Upper lobe of right lung (tissue), 1 donor: ENCODE data around the gene ALDH5A1. TPM values are rescaled to one million over a fixed set of nuclear protein-coding genes. Genes with fewer than 3 reads are reported as not detected.
"Not testable (repeated sequence)": the region's sequence is repeated elsewhere in the genome, so short reads cannot be mapped to it uniquely, and the experiment has no call there.

Experiments
- ATAC-seq: fragments of 200-7000 bp; cut with Tn5 transposase; one replicate; pipeline ENCODE4 v1.9.1; 2020; ENCODE audit warnings: mild to moderate bottlenecking, moderate library complexity
- DNase-seq: peaks from one replicate; pipeline ENCODE4 v3.0.0-alpha.2; 2020
- H3K27ac ChIP-seq: fragments of 200-600 bp; one replicate; pipeline ENCODE4 v1.8.0; 2022
- H3K27me3 ChIP-seq: fragments of 200-600 bp; one replicate; pipeline ENCODE4 v1.8.0; 2022; ENCODE audit warnings: mild to moderate bottlenecking
- H3K36me3 ChIP-seq: fragments of 200-600 bp; one replicate; pipeline ENCODE4 v1.8.0; 2022
- H3K4me1 ChIP-seq: fragments of 200-600 bp; one replicate; pipeline ENCODE4 v1.8.0; 2022
- H3K4me3 ChIP-seq: fragments of 200-600 bp; one replicate; pipeline ENCODE4 v1.8.0; 2022; ENCODE audit warnings: mild to moderate bottlenecking
- H3K9me3 ChIP-seq: fragments of 200-600 bp; one replicate; pipeline ENCODE4 v1.8.0; 2022
- intact Hi-C: fragments of 100-400 bp; cut with DNase I; formaldehyde crosslinking; loops from one replicate; pipeline ENCODE4 v1.11.0; 2022
- total RNA-seq: library from RNA; stranded (reverse); fragmentation: NEBNext Ultra II Directional; extraction: Animal tissue kit (Norgen Biotek cat#: 25700); gene quantifications from one replicate; pipeline ENCODE4 v1.2.1, GENCODE V29; 2021
- TF ChIP-seq, protein P1 (sequence below): fragments of 200-600 bp; IDR thresholded peaks from one replicate; pipeline ENCODE4 v1.8.0; 2022; ENCODE audit warnings: antibody characterized with exemption
- donor health status: DM: no; HTN: yes; CAD: no; lungs with severe emphysema.

Gene ALDH5A1
- total RNA-seq, 1 donor from 2014 or later = 15.5 TPM

DNA sequence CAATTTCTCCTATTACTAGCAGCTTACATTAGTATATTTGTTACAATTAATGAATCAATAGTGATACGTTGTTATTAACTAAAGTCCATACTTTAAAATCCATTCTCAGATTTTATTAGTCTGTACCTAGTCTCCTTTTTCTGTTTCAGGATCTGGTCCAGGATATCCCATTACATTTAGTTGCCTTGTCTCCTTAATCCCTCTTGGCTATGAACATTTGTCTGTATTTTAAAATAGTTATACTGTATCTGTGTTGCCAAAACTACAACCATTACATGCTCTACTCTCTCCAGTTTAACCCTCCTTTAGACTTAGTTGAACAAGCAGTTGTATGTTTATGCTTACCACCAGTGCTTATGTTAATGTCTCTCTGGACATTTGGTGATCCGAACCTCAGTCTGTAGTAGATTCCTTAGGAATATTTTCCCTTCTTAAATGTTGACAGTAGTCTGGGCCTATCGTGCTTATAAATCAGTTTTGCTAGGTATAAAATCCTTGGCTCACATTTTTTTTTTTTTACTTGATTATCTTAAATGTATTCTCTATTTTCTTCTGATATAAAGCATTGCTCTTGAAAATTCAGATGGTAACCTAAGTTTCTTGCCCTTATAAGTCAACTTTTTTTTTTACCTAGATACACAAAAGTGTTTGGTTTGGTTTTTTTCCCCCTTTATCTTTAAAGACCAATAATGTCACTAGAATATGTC lies 12.2 kb downstream of the ALDH5A1 start:
- no peak overlapping the region for H3K27ac ChIP-seq
- no peak overlapping the region for H3K4me3 ChIP-seq
- peaks cover 11% of the 10 kb centered on the region for H3K36me3 ChIP-seq
- peaks cover 10% of the 10 kb centered on the region for H3K4me1 ChIP-seq
- H3K27me3 ChIP-seq = no peaks in the 10 kb centered on the region
- intact Hi-C loops = no loop called here
- no peaks in the 10 kb centered on the region for H3K9me3 ChIP-seq
- TF ChIP-seq, protein P1, sequence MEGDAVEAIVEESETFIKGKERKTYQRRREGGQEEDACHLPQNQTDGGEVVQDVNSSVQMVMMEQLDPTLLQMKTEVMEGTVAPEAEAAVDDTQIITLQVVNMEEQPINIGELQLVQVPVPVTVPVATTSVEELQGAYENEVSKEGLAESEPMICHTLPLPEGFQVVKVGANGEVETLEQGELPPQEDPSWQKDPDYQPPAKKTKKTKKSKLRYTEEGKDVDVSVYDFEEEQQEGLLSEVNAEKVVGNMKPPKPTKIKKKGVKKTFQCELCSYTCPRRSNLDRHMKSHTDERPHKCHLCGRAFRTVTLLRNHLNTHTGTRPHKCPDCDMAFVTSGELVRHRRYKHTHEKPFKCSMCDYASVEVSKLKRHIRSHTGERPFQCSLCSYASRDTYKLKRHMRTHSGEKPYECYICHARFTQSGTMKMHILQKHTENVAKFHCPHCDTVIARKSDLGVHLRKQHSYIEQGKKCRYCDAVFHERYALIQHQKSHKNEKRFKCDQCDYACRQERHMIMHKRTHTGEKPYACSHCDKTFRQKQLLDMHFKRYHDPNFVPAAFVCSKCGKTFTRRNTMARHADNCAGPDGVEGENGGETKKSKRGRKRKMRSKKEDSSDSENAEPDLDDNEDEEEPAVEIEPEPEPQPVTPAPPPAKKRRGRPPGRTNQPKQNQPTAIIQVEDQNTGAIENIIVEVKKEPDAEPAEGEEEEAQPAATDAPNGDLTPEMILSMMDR = no peak
- ATAC-seq = no peak
- no peak for DNase-seq

DNA sequence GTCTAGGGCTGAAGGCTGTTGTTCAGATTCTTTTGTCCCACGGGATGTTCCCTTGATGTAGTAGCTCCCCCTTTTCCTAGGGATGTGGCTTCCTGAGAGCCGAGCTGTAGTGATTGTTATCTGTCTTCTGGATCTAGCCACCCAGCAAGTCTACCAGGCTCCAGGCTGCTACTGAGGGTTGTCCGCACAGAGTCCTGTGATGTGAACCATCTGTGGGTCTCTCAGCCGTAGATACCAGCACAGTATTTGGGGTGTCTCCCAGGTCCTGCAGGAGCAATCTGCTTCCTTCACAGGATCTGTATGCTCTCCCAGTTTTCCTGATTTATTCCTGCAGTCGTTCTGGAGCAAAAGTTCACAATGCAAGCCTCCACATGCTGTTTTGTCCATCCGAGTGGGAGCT lies 17.2 kb downstream of the ALDH5A1 start:
- H3K4me3 ChIP-seq, H3K4me1 ChIP-seq, ATAC-seq, H3K9me3 ChIP-seq, DNase-seq, H3K27me3 ChIP-seq, intact Hi-C loops, H3K27ac ChIP-seq: not testable (repeated sequence)
- H3K36me3 ChIP-seq = peaks cover 11% of the 10 kb centered on the region

DNA sequence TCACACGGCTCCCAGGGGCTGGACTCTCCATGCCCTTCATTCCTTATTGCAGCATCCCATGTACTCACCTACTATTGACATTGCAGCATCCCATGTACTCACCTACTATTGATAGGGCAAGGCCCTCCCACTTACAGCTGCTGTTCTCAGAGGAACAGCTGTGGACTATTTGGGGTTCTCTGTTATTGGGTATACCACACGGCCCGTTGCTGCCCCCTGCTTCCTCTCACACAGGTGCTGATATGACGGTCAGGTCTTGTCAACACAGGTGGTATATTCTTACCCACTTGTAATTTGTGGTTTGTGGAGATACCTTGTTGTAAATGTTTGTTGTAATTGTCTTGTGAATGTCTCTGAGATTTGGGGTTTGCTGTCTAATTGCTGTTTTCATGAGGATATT lies 18.8 kb downstream of the ALDH5A1 start:
- Histone ChIP-seq H3K4me1 (no peaks in the 10 kb centered on the region), H3K4me3 (no peak overlapping the region), H3K36me3 (peaks cover 11% of the 10 kb centered on the region), H3K9me3 (no peaks in the 10 kb centered on the region), H3K27me3 (no peaks in the 10 kb centered on the region), H3K27ac (no peak overlapping the region)
- no peak for DNase-seq
- intact Hi-C loops = no loop called here
- TF ChIP-seq, protein P1 = no peak
- no peak for ATAC-seq

DNA sequence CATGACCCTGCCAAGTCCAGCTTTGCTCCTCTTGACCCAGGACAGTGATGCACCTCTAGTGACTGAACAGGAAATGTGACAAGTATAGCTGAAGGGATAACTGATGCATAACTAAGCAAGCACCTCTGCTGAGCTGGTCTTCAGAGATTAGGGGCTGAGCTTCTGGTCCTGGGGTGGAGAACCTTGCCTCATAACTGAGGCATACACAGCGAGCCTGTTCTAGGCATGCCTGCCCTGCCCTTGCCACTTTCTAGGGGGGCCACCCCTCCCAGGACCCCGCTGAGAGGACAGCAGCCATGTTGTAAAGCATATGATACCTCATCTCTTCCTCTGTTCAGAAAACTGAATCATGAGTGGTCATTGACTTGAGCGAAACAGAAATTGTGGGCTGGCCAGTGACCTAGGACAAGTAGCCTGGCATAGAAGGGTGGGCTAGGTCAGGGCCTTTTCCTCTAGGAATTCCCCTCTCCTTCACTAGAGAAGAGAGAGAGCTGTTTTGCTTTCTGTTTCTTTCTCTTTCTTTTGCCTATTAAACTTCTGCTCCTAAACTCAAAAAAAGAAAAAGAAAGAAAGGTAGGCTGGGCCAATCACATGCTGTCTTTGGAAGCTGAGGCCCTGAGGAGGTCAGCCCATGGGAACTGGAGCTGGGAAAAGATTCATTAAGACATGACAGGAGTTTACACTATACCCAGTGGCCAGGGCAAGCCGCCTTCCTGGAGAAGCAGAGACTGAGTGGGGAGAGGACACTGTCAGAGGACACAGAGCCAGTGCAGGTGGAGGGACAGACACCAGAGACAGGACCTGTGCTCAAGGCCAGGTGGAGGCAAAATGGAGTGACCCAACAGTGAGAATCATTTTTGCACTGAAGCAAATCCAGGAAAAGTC lies 23.1 kb downstream of the ALDH5A1 start:
- H3K9me3 ChIP-seq = no peaks in the 10 kb centered on the region
- no peaks in the 10 kb centered on the region for H3K4me1 ChIP-seq
- TF ChIP-seq, protein P1 = no peak
- H3K4me3 ChIP-seq = no peak overlapping the region
- ATAC-seq (no peak), DNase-seq (no peak)
- H3K36me3 ChIP-seq = peaks cover 17% of the 10 kb centered on the region
- intact Hi-C loops = no loop called here
- no peaks in the 10 kb centered on the region for H3K27me3 ChIP-seq
- H3K27ac ChIP-seq = no peak overlapping the region

DNA sequence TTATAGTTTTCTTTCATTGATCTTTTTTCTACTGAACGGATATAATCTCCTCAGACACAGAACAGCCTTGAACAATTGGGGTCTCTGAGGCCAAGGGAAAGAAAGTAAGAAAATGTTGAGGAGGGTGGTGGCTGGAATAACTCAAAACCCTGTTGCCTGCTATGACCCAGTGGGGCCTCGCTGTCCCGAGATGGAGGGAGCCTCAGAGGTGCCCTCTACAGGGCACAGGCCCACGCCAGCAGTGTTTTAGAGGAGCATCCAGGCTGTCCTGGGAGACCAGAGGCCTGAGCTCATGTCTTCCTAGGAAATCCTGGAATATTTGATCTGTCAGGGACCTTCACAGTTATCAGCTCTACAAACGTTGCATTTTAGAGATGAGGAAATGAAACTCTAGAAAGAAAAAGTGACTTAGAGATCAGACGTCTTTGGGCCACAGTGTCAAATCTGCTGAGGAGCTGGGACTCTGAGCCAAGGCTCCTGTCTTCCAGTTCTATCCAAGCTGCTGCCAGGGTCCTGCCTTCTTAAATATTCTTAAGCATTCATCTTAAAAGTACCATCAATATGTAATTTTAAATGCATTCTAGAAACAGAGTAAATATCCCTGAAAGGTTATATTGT lies 26.3 kb downstream of the ALDH5A1 start:
- peak; percentile 95 for ATAC-seq
- TF ChIP-seq, protein P1 = peak; percentile 65
- DNase-seq = peak; percentile 77

More for the DNA sequence above, 26.3 kb downstream of the ALDH5A1 start:
- H3K4me3 ChIP-seq = no peak overlapping the region
- H3K27ac ChIP-seq = no peak overlapping the region
- H3K9me3 ChIP-seq = no peaks in the 10 kb centered on the region
- H3K36me3 ChIP-seq = peaks cover 12% of the 10 kb centered on the region
- no peaks in the 10 kb centered on the region for H3K27me3 ChIP-seq
- intact Hi-C loops = no loop called here
- no peaks in the 10 kb centered on the region for H3K4me1 ChIP-seq
